22Rv1 (cell line): ENCODE data around the gene LZTS3.

Experiments
- ZFX ChIP-seq: fragments of 450-650 bp; IDR thresholded peaks from 2 replicates; pipeline ENCODE4 v1.6.1; 2017; ENCODE audit warnings: antibody characterized with exemption, borderline replicate concordance
- TF ChIP-seq, protein P1 (sequence below): fragments of 450-650 bp; IDR thresholded peaks from 2 replicates; pipeline ENCODE4 v1.5.1; 2017; ENCODE audit warnings: mild to moderate bottlenecking

DNA sequence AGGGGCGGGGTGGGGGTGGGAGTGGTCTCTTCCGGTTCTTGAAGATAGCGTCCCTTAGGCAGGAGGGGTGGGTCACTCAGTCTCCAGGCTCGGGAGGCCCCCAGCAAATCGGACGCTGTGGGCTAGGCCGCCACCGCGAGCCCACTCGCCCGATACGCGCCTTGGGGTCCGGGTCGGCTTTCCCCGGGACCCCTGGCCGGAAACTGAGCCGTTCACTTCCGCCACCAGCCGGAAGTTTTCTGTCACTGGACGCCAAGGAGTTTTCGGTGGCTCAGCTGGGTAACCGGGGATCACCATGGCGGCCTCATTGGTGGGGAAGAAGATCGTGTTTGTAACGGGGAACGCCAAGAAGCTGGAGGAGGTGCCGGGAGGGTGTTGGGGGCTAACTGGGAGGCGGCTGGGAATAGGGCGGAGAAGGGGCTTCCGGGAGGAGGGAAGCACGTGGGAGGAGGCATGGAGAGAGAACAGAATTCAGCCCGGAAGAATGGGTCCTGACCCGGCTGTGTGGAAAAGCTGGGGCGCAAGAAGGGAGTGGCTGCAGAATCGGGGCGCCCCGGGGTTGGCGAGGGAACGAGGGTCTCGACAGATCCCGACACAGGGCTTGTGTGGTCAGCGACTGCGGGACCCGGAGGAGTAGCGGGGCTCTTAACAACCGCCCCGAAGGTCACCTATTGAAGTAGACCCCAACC lies 36.1 kb upstream of the LZTS3 start, which contains the start of gene ITPA:
- TF ChIP-seq, protein P1, sequence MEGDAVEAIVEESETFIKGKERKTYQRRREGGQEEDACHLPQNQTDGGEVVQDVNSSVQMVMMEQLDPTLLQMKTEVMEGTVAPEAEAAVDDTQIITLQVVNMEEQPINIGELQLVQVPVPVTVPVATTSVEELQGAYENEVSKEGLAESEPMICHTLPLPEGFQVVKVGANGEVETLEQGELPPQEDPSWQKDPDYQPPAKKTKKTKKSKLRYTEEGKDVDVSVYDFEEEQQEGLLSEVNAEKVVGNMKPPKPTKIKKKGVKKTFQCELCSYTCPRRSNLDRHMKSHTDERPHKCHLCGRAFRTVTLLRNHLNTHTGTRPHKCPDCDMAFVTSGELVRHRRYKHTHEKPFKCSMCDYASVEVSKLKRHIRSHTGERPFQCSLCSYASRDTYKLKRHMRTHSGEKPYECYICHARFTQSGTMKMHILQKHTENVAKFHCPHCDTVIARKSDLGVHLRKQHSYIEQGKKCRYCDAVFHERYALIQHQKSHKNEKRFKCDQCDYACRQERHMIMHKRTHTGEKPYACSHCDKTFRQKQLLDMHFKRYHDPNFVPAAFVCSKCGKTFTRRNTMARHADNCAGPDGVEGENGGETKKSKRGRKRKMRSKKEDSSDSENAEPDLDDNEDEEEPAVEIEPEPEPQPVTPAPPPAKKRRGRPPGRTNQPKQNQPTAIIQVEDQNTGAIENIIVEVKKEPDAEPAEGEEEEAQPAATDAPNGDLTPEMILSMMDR: no peak
- no peak for TF ChIP-seq ZFX
